ENCODE results near the gene DHX35.

DHX35 gene

DNA sequence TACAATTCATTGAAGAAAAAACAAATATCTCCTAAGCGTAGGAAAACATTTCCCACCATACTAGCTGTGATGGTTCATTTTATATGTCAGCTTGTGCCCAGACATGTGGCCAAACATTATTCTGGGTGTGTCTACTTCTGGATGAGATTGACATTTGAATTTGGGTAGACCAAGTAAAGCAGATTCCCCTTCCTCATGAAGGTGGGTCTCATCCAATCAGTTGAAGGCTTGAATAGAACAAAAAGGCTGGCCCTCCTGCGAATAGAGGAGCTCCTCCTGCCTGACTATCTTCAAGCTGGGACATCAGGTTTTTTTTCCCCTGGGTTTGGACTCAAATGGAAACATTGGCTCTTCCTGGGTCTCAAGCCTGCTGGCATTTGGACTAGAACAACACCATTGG is 113.6 kb downstream of the DHX35 start:
- H3K4me3 ChIP-seq (ENCODE audit: low read depth, low read length) = no peak overlapping the region
- no peak for DNase-seq (ENCODE audit: low read depth)
- TF ChIP-seq, protein P1, sequence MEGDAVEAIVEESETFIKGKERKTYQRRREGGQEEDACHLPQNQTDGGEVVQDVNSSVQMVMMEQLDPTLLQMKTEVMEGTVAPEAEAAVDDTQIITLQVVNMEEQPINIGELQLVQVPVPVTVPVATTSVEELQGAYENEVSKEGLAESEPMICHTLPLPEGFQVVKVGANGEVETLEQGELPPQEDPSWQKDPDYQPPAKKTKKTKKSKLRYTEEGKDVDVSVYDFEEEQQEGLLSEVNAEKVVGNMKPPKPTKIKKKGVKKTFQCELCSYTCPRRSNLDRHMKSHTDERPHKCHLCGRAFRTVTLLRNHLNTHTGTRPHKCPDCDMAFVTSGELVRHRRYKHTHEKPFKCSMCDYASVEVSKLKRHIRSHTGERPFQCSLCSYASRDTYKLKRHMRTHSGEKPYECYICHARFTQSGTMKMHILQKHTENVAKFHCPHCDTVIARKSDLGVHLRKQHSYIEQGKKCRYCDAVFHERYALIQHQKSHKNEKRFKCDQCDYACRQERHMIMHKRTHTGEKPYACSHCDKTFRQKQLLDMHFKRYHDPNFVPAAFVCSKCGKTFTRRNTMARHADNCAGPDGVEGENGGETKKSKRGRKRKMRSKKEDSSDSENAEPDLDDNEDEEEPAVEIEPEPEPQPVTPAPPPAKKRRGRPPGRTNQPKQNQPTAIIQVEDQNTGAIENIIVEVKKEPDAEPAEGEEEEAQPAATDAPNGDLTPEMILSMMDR (IDR thresholded peaks at IDR 0.05; ENCODE audit: control insufficient read depth, extremely low read depth, insufficient read depth) = no peak

DNA sequence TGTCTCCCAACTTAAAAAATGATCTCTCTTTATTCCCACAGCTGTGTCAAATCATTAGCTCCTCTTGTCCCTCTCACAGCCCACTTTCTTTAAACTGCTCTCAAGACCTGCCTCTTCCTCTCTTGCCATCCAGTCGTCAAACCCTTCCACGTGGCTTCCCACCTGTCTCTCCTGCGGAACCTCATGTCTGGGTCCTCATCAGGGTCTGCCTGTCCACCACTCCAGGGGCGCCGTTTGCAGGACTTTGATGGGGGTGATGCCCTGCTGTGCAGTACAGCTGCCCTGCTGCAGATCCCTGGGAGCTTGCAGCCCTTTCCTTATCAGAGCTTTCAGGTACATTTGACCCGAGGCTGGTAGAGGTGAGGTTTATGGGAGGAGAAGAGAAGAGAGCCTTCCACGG is 114.8 kb downstream of the DHX35 start:
- no peak overlapping the region for H3K4me3 ChIP-seq (ENCODE audit: low read depth, low read length)
- DNase-seq (ENCODE audit: low read depth) = no peak
- TF ChIP-seq, protein P1 (IDR thresholded peaks at IDR 0.05; ENCODE audit: control insufficient read depth, extremely low read depth, insufficient read depth) = no peak

DNA sequence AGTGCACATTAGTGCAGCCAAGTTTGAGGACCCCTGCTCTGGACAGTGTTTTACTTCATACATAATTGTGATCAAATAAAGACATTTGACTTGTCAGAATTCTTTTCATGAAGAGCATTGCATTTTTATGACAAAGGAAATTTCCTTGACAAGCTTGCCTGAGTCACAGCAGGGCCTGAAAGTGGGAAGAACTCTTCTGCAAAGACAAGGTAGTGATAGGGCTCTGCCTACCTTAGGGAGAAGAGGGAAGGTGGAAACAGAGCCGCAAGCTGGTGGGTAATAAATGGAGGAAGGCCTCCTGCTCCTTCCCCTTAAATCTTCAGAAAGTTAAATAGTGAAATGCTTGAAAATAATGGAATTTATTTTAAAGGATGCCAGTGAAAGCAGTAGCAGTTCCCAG is 118.2 kb downstream of the DHX35 start:
- TF ChIP-seq, protein P1 (IDR thresholded peaks at IDR 0.05; ENCODE audit: control insufficient read depth, extremely low read depth, insufficient read depth) = no peak
- DNase-seq (ENCODE audit: low read depth) = no peak
- no peak overlapping the region for H3K4me3 ChIP-seq (ENCODE audit: low read depth, low read length)

DNA sequence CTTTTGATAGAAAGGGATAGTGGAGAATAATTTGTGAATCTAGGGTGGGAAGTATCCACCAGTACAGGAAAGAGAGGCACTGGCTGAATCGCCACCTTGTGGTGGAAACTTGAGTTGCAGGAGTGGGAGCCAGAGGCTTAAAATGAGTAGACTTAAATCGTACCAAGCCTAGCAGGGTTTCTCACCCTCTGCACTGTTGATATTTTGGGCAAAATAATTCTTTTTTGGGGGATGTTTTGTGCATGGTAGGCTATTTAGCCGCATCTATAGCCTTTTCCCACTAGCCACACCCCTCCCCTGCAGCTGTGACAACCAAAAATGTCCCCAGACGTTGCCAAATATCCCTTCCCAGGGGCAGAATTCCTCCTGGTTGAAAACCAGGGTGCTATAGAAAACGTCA is 119.1 kb downstream of the DHX35 start:
- DNase-seq (ENCODE audit: low read depth) = peak; percentile 21
- TF ChIP-seq, protein P1 (IDR thresholded peaks at IDR 0.05; ENCODE audit: control insufficient read depth, extremely low read depth, insufficient read depth) = peak; percentile 88
- H3K4me3 ChIP-seq (ENCODE audit: low read depth, low read length) = no peak overlapping the region

DNA sequence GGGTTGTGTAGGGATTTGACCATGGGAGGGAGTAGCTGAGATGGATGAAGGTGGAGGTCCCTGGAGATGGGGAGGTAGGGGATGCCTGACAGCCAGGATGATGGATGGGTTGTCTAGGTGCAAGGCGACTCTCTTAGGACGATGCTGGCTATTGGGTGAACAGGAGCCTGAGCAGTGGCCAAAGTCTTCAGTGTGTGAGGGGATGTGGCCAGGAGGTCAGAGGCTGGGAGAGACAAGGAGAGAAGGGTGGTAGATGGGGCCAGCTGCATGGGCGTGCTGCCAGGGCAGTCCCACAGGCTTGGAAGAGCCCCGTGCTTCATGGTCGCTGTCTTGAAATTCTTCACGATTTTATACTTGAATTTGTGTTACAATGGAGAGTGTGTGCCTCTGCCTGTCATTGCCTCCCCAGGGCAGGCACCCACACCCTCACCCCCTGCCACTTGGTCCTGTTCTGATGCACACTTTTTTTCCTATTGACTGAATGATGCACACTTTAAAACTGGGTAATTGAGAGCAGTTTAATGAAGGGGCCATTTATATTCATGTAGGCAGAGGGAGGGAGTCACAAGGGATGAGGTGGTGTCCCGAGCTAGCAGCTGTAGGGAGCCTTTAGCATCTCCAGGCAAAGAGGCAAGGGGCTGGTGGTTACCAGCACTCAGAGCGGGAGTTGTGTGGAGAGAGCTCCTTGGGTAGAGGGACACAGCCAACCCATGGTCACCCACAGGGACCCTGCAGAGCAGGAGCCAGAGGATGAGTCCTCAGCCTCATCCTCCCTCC is 120.7 kb downstream of the DHX35 start:
- H3K4me3 ChIP-seq (ENCODE audit: low read depth, low read length) = no peak overlapping the region
- TF ChIP-seq, protein P1 (IDR thresholded peaks at IDR 0.05; ENCODE audit: control insufficient read depth, extremely low read depth, insufficient read depth) = no peak
- no peak for DNase-seq (ENCODE audit: low read depth)

DNA sequence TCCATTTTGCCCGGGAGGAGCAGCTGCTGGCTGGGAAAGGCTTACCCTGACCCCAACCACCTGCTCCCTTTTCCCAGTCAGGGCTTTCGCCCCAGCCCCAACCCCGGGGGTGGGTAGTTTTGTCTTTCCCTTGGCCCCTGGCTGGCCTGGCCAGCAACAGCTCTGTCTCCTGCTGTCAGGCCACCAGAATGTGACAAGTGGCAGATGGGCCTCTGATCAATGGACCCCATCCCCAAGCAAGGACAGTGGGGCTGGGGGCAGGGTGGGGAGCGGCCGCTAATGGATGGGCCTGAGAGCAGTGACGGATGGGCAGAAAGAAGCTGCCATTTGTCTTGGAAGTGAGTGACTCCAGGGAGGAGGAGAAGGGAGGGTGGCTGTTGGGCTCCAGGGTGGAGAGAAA is 121.6 kb downstream of the DHX35 start:
- no peak overlapping the region for H3K4me3 ChIP-seq (ENCODE audit: low read depth, low read length)
- no peak for DNase-seq (ENCODE audit: low read depth)
- TF ChIP-seq, protein P1 (IDR thresholded peaks at IDR 0.05; ENCODE audit: control insufficient read depth, extremely low read depth, insufficient read depth) = no peak

DNA sequence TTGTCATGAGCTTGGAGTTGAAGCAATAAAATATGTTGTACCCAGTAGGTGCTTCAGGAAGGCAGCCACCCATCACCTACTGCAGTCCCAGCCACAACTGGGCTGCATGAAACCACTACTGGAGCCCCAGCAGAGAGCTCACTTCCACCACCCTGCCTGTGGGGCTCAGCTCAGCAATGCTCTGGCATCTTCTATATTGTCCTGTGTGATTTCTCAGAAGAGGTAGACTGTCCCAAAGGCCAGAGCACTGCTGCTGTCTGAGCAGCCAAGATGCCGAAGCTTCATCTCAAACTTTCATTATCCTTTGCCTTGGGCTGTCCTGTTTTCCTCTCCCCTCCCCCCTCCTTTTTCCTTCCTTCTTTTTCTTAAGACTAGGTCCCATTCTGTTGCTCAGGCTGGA is 126.9 kb downstream of the DHX35 start:
- no peak overlapping the region for H3K4me3 ChIP-seq (ENCODE audit: low read depth, low read length)
- DNase-seq (ENCODE audit: low read depth) = no peak
- TF ChIP-seq, protein P1 (IDR thresholded peaks at IDR 0.05; ENCODE audit: control insufficient read depth, extremely low read depth, insufficient read depth) = no peak
